ENCODE data around the gene LRRFIP1. TPM values are rescaled to one million over a fixed set of nuclear protein-coding genes. Genes with fewer than 3 reads are reported as not detected.

Gene LRRFIP1
- total and polyA plus RNA-seq, 10 of the 15 experiments (the other 5 are each of a cell fraction or from before 2014, with no cell fraction given): 36.2 to 120 (median 74.3) TPM

GRCh38 chr2:237731663-237732062 is 104.3 kb downstream of the LRRFIP1 start (continued):
- TF ChIP-seq ZBTB4 (CRISPR knock-in tag; IDR thresholded peaks at IDR 0.05) (no peak), SKIL (IDR thresholded peaks at IDR 0.05; ENCODE audit: low read depth, poor library complexity, severe bottlenecking) (no peak), PAX5 (IDR thresholded peaks at IDR 0.05; ENCODE audit: borderline replicate concordance, low read depth, low read length) (no peak), IKZF2 (IDR thresholded peaks at IDR 0.05) (no peak)

- ChIA-PET POLR2A (no interaction called here), RAD21 (ENCODE audit: unreplicated experiment) (interaction anchor here (1.3 kb wide), 1 partner anchor 58 kb away, joined by 3 read pairs; no protein-coding TSS in a partner anchor), CTCF (interaction anchor here (0.6 to 1.9 kb wide), 4 partner anchors 13 to 274 kb away, joined by 3 to 6 read pairs (median 3); no protein-coding TSS in a partner anchor), SMC1A (ENCODE audit: uncharacterized antibody, unreplicated experiment) (interaction anchor here (1.4 to 4.8 kb wide), 4 partner anchors 12 to 67 kb away, joined by 3 to 21 read pairs (median 4); no protein-coding TSS in a partner anchor)
- ATAC-seq (no peak), FAIRE-seq (no peak), DNase-seq (ENCODE audit: low read depth, low spot score) (no peak)
- no peaks in the 10 kb centered on the region for H3K4me1 ChIP-seq (ENCODE audit: control insufficient read depth, insufficient read depth, low read length)
- H3K4me2 ChIP-seq (ENCODE audit: control insufficient read depth, insufficient read depth): no peak overlapping the region
- no peak overlapping the region for H3K27ac ChIP-seq (ENCODE audit: control insufficient read depth, insufficient read depth)
- no peak overlapping the region for H3K9ac ChIP-seq (ENCODE audit: control insufficient read depth, insufficient read depth, low read length)
- BruUV-seq (replicated peaks): no TSS peak
- in situ Hi-C loops (cut with MboI) (no loop called here), intact Hi-C loops (cut with micrococcal nuclease; ENCODE audit: unreplicated experiment) (no loop called here)
- WGBS (ENCODE audit: insufficient coverage, insufficient replicate concordance, low lambda C conversion rate, missing lambda C conversion rate): 95% methylated on average over 10 of the region's 10 CpGs
- H3K79me2 ChIP-seq (ENCODE audit: control insufficient read depth, insufficient read depth, low read length): peaks cover 33% of the 10 kb centered on the region
- H3K36me3 ChIP-seq (ENCODE audit: control insufficient read depth in 2 of 2, insufficient read depth in 2 of 2, low read length in 1 of 2): peaks cover 11 to 22% of the 10 kb centered on the region in 2 experiments
- H3K27me3 ChIP-seq (replicated peaks in 1 of 2; ENCODE audit: control insufficient read depth in 2 of 2, insufficient read depth in 2 of 2, low read length in 1 of 2): no peaks in the 10 kb centered on the region
- no peak overlapping the region for H3K4me3 ChIP-seq
- no peaks in the 10 kb centered on the region for H3K9me3 ChIP-seq (replicated peaks; ENCODE audit: control insufficient read depth, insufficient read depth, low read length)
- H4K20me1 ChIP-seq (ENCODE audit: control insufficient read depth, insufficient read depth): peaks cover 3% of the 10 kb centered on the region; the same call in 1 of the 2 replicates
- H2AFZ ChIP-seq (ENCODE audit: control insufficient read depth, low read depth, low read length): no peak overlapping the region
- no peak for TF ChIP-seq CBX5 (IDR thresholded peaks at IDR 0.05; ENCODE audit: low read depth)
- TF ChIP-seq SP1 (IDR thresholded peaks at IDR 0.05; ENCODE audit: low read depth, low read length): no peak
- no peak for TF ChIP-seq CREM (IDR thresholded peaks at IDR 0.05; ENCODE audit: low read depth)
- no peak for TF ChIP-seq SIX5 (IDR thresholded peaks at IDR 0.05; ENCODE audit: low read depth, low read length, severe bottlenecking)
- TF ChIP-seq POLR2AphosphoS2 (IDR thresholded peaks at IDR 0.05; ENCODE audit: low read depth, low read length): no peak
- TF ChIP-seq CEBPB (IDR thresholded peaks at IDR 0.05; ENCODE audit: borderline replicate concordance in 1 of 2, low read depth in 2 of 2, low read length in 2 of 2): no peak
- no peak for TF ChIP-seq CBFB (IDR thresholded peaks at IDR 0.05; ENCODE audit: low read depth)
- TF ChIP-seq NFXL1 (IDR thresholded peaks at IDR 0.05; ENCODE audit: borderline replicate concordance): no peak
- no peak for TF ChIP-seq SRF (IDR thresholded peaks at IDR 0.05; ENCODE audit: low read depth in 2 of 2, low read length in 2 of 2)
- TF ChIP-seq PBX3 (IDR thresholded peaks at IDR 0.05; ENCODE audit: insufficient replicate concordance, low read depth, low read length): no peak
- no peak for TF ChIP-seq RAD51 (IDR thresholded peaks at IDR 0.05)
- no peak for TF ChIP-seq MEF2B (IDR thresholded peaks at IDR 0.05; ENCODE audit: partially characterized antibody, poor library complexity, severe bottlenecking)
- no peak for TF ChIP-seq FOS (IDR thresholded peaks at IDR 0.05; ENCODE audit: borderline replicate concordance, extremely low read depth, insufficient read length)
These were observed 104.7 kb downstream of the LRRFIP1 start for GRCh38 chr2:237732070-237732469.

Data from GM12878 (cell line).